Astrocyte (in vitro differentiated cells and primary cell): ENCODE measurements around the gene EXOC6B. TPM values are rescaled to one million over a fixed set of nuclear protein-coding genes. Genes with fewer than 3 reads are reported as not detected.

Experiments
- DNase-seq: peaks from one replicate; pipeline ENCODE4 v3.0.0-alpha.2; 2010; ENCODE audit warnings: low read depth
- FAIRE-seq: peaks from 2 replicates; lab custom pipeline; 2011; peaks lifted over from hg19 to GRCh38; lab: Jason Lieb, UNC
- H2AFZ ChIP-seq: 2 replicates; pipeline ENCODE4 v1.6.0; 2012; ENCODE audit warnings: low read depth, low read length, inconsistent platforms
- H3K27ac ChIP-seq: 2 replicates; pipeline ENCODE4 v1.5.1; 2011; ENCODE audit warnings: low read depth, low read length, inconsistent platforms
- H3K27me3 ChIP-seq: 2 replicates; pipeline ENCODE4 v1.6.0; 2011; ENCODE audit warnings: low read length, inconsistent platforms; ENCODE audit not compliant: insufficient read depth
- H3K36me3 ChIP-seq: 2 replicates; pipeline ENCODE4 v1.5.1; 2011; ENCODE audit warnings: low read length, inconsistent platforms; ENCODE audit not compliant: insufficient read depth
- H3K4me1 ChIP-seq: 2 replicates; pipeline ENCODE4 v1.5.1; 2011; ENCODE audit warnings: low read length, inconsistent platforms; ENCODE audit not compliant: insufficient read depth
- H3K4me2 ChIP-seq: 2 replicates; pipeline ENCODE4 v1.6.0; 2012; ENCODE audit warnings: low read length, inconsistent platforms
- H3K4me3 ChIP-seq: 2 replicates; pipeline ENCODE4 v1.5.1; 2011; ENCODE audit warnings: low read depth, mild to moderate bottlenecking, low read length, inconsistent platforms; ENCODE audit not compliant: insufficient read depth
- H3K79me2 ChIP-seq: 2 replicates; pipeline ENCODE4 v1.6.0; 2012; ENCODE audit warnings: mild to moderate bottlenecking, low read length, inconsistent platforms; ENCODE audit not compliant: insufficient read depth
- H3K9ac ChIP-seq: 2 replicates; pipeline ENCODE4 v1.6.0; 2012; ENCODE audit warnings: mild to moderate bottlenecking, low read length, inconsistent platforms
- H3K9me3 ChIP-seq: 2 replicates; pipeline ENCODE4 v1.5.1; 2012; ENCODE audit warnings: low read depth, mild to moderate bottlenecking, low read length, inconsistent platforms; ENCODE audit not compliant: insufficient read depth
- H4K20me1 ChIP-seq: 2 replicates; pipeline ENCODE4 v1.6.0; 2012; ENCODE audit warnings: low read length, inconsistent platforms; ENCODE audit not compliant: insufficient read depth
- H3K27ac Mint-ChIP-seq: one replicate; pipeline ENCODE4 v1.8.0; 2021; ENCODE audit warnings: mild to moderate bottlenecking, mixed read lengths; ENCODE audit not compliant: unreplicated experiment
- H3K27me3 Mint-ChIP-seq: one replicate; pipeline ENCODE4 v1.8.0; 2021; ENCODE audit warnings: low read depth, mixed read lengths; ENCODE audit not compliant: unreplicated experiment
- H3K36me3 Mint-ChIP-seq: one replicate; pipeline ENCODE4 v1.8.0; 2021; ENCODE audit warnings: low read depth, mixed read lengths; ENCODE audit not compliant: unreplicated experiment
- H3K4me1 Mint-ChIP-seq: one replicate; pipeline ENCODE4 v1.8.0; 2021; ENCODE audit warnings: low read depth, mixed read lengths; ENCODE audit not compliant: unreplicated experiment
- H3K4me3 Mint-ChIP-seq: one replicate; pipeline ENCODE4 v1.8.0; 2021; ENCODE audit warnings: mild to moderate bottlenecking, moderate library complexity, mixed read lengths; ENCODE audit not compliant: unreplicated experiment
- H3K9me3 Mint-ChIP-seq: one replicate; pipeline ENCODE4 v1.8.0; 2021; ENCODE audit warnings: mild to moderate bottlenecking, mixed read lengths; ENCODE audit not compliant: unreplicated experiment
- EZH2 ChIP-seq: IDR thresholded peaks from 2 replicates; pipeline ENCODE4 v1.6.1; 2012; ENCODE audit warnings: mild to moderate bottlenecking, low read length, inconsistent platforms; ENCODE audit not compliant: insufficient read depth
- total RNA-seq: library from RNA; stranded (reverse); gene quantifications from 2 replicates; pipeline ENCODE4 v1.2.1, GENCODE V29; 2021
- TF ChIP-seq, protein P1 (sequence below): IDR thresholded peaks from 2 replicates; pipeline ENCODE4 v1.5.1; 2011; ENCODE audit warnings: low read depth, mild to moderate bottlenecking, inconsistent platforms, low read length, moderate library complexity; ENCODE audit not compliant: insufficient read depth

Gene EXOC6B
- total RNA-seq, 1 donor from 2014 or later, result 31.8 TPM

DNA sequence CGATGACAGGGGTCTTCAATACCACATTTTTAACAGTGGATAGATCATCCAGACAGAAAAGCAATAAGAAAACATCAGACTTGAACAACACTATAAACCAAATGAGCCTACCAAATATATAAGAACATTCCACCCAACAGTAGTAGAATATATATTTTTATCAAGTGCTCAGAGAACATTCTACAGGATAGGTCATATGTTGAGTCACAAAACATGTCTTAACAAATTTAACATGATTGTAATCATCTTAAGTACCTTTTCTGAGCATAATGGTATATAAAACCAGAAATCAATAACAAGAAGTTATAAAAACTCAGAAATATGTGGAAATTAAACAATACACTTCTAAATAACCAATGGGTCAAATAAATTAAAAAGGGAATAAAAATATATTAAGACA, 484.2 kb downstream of the EXOC6B start:
- DNase-seq, result no peak
- Histone ChIP-seq H3K4me3 (no peak overlapping the region), H2AFZ (no peak overlapping the region), H3K36me3 (no peaks in the 10 kb centered on the region), H4K20me1 (no peaks in the 10 kb centered on the region), H3K4me2 (no peak overlapping the region), H3K9ac (no peak overlapping the region), H3K4me1 (no peaks in the 10 kb centered on the region), H3K9me3 (no peaks in the 10 kb centered on the region), H3K27ac (no peak overlapping the region), H3K79me2 (no peaks in the 10 kb centered on the region), H3K27me3 (no peaks in the 10 kb centered on the region)
- Mint-ChIP-seq H3K4me3 (no peak overlapping the region), H3K27me3 (no peaks in the 10 kb centered on the region), H3K27ac (no peak overlapping the region), H3K9me3 (peaks cover 13% of the 10 kb centered on the region), H3K4me1 (no peaks in the 10 kb centered on the region), H3K36me3 (peaks cover 9% of the 10 kb centered on the region)
- FAIRE-seq, result no peak
- TF ChIP-seq EZH2, result no peak
- TF ChIP-seq, protein P1, sequence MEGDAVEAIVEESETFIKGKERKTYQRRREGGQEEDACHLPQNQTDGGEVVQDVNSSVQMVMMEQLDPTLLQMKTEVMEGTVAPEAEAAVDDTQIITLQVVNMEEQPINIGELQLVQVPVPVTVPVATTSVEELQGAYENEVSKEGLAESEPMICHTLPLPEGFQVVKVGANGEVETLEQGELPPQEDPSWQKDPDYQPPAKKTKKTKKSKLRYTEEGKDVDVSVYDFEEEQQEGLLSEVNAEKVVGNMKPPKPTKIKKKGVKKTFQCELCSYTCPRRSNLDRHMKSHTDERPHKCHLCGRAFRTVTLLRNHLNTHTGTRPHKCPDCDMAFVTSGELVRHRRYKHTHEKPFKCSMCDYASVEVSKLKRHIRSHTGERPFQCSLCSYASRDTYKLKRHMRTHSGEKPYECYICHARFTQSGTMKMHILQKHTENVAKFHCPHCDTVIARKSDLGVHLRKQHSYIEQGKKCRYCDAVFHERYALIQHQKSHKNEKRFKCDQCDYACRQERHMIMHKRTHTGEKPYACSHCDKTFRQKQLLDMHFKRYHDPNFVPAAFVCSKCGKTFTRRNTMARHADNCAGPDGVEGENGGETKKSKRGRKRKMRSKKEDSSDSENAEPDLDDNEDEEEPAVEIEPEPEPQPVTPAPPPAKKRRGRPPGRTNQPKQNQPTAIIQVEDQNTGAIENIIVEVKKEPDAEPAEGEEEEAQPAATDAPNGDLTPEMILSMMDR, result no peak

DNA sequence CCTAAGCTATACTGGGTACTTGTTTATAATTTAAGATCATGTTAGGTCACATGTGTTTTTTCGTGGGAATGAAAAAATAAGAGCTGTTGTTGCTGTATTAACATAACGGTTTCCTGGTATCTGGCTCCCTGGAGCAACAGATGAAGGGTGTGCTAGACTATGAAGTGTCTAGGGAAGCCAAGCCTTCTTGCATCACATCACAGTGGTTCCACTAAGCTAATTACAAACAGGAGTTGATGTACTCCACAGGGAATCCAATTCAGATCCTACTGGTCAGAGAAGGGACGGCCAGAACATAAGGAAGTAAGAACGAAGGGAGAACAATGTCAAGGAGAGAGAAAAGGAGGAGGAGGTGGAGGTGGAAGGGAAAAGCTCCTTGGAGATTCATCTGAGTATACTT, 485.2 kb downstream of the EXOC6B start:
- Histone ChIP-seq H2AFZ (no peak overlapping the region), H3K27me3 (no peaks in the 10 kb centered on the region), H3K4me1 (no peaks in the 10 kb centered on the region), H3K79me2 (no peaks in the 10 kb centered on the region), H3K9me3 (no peaks in the 10 kb centered on the region), H3K9ac (no peak overlapping the region), H3K4me3 (no peak overlapping the region), H3K4me2 (no peak overlapping the region), H4K20me1 (no peaks in the 10 kb centered on the region), H3K27ac (no peak overlapping the region), H3K36me3 (no peaks in the 10 kb centered on the region)
- Mint-ChIP-seq H3K36me3 (peaks cover 9% of the 10 kb centered on the region), H3K9me3 (peaks cover 13% of the 10 kb centered on the region), H3K4me3 (no peak overlapping the region), H3K4me1 (no peaks in the 10 kb centered on the region), H3K27ac (no peak overlapping the region), H3K27me3 (no peaks in the 10 kb centered on the region)
- no peak for FAIRE-seq
- TF ChIP-seq, protein P1, result no peak
- TF ChIP-seq EZH2, result no peak
- no peak for DNase-seq

DNA sequence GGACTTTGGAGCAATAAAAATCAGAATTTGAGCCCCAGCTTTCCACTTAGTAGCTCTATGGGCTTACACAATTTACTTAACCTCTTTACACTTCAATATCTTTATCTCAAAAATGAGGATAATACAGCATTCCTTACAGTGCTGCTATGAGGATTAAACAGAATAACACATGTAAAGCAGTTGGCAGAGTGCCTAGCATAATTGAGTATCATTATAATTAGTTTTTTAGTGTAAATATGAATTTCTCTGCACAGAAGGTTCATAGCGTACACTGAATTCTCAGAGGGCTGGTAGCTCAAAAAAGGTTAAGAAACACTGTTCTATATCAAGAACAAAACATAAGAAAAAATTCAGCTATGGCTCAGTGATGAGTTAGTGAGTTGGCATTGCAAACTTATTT, 487.8 kb downstream of the EXOC6B start:
- Histone ChIP-seq H3K27me3 (no peaks in the 10 kb centered on the region), H3K4me2 (no peak overlapping the region), H3K4me1 (no peaks in the 10 kb centered on the region), H4K20me1 (no peaks in the 10 kb centered on the region), H2AFZ (no peak overlapping the region), H3K9me3 (no peaks in the 10 kb centered on the region), H3K9ac (no peak overlapping the region), H3K36me3 (no peaks in the 10 kb centered on the region), H3K4me3 (no peak overlapping the region), H3K27ac (no peak overlapping the region), H3K79me2 (no peaks in the 10 kb centered on the region)
- FAIRE-seq, result no peak
- no peaks in the 10 kb centered on the region for H3K27me3 Mint-ChIP-seq
- no peaks in the 10 kb centered on the region for H3K36me3 Mint-ChIP-seq
- H3K9me3 Mint-ChIP-seq, result no peaks in the 10 kb centered on the region
- H3K4me1 Mint-ChIP-seq, result no peaks in the 10 kb centered on the region
- DNase-seq, result no peak
- no peak for TF ChIP-seq EZH2
- TF ChIP-seq, protein P1, result no peak
- H3K27ac Mint-ChIP-seq, result no peak overlapping the region
- H3K4me3 Mint-ChIP-seq, result no peak overlapping the region
